Keratinocyte (primary cell): ENCODE data around the gene MYBPC3. TPM values are rescaled to one million over a fixed set of nuclear protein-coding genes. Genes with fewer than 3 reads are reported as not detected.

ENCODE experiments used
- DNase-seq: peaks from one replicate; pipeline ENCODE4 v3.0.0-alpha.2; 2011; ENCODE audit warnings: low read depth, missing footprints, low spot score
- FAIRE-seq: peaks from 2 replicates; lab custom pipeline; 2011; peaks lifted over from hg19 to GRCh38; lab: Jason Lieb, UNC
- H2AFZ ChIP-seq: 2 replicates; pipeline ENCODE4 v1.6.0; 2012; ENCODE audit warnings: low read length, control low read depth, inconsistent platforms; ENCODE audit not compliant: control insufficient read depth
- H3K27ac ChIP-seq: 2 replicates; pipeline ENCODE4 v1.5.1; 2011; ENCODE audit warnings: low read length; ENCODE audit not compliant: control insufficient read depth, insufficient read depth
- H3K27me3 ChIP-seq: 3 replicates; pipeline ENCODE4 v1.6.0; 2011; ENCODE audit warnings: low read length; ENCODE audit not compliant: control insufficient read depth, insufficient read depth; ENCODE audit errors: extremely low read depth
- H3K36me3 ChIP-seq, 2 experiments: 2 replicates in 1 of 2; 3 replicates in 1 of 2; pipeline ENCODE4 v1.5.1; 2011; ENCODE audit warnings: low read length in 2 of 2, mild to moderate bottlenecking in 1 of 2; ENCODE audit not compliant: control insufficient read depth in 2 of 2, insufficient read depth in 2 of 2; ENCODE audit errors: extremely low read depth in 1 of 2
- H3K4me1 ChIP-seq: 3 replicates; pipeline ENCODE4 v1.5.1; 2011; ENCODE audit warnings: low read length; ENCODE audit not compliant: control insufficient read depth, insufficient read depth; ENCODE audit errors: extremely low read depth
- H3K4me2 ChIP-seq: 3 replicates; pipeline ENCODE4 v1.6.0; 2011; ENCODE audit warnings: low read depth, low read length; ENCODE audit not compliant: control insufficient read depth, insufficient read depth; ENCODE audit errors: extremely low read depth
- H3K4me3 ChIP-seq, 3 experiments: fragments of 200-600 bp in 1 of 3; sonication (generic) in 1 of 3; 2 replicates in 2 of 3; 3 replicates in 1 of 3; pipeline ENCODE4 v1.5.1; 2011 to 2016; ENCODE audit warnings: low read length in 3 of 3, mild to moderate bottlenecking in 3 of 3, control low read depth in 2 of 3, inconsistent platforms in 1 of 3, low read depth in 1 of 3, mixed read lengths in 1 of 3, mixed run types in 1 of 3, moderate library complexity in 1 of 3; ENCODE audit not compliant: control insufficient read depth in 2 of 3, insufficient read depth in 2 of 3; ENCODE audit errors: extremely low read depth in 1 of 3
- H3K79me2 ChIP-seq: 2 replicates; pipeline ENCODE4 v1.6.0; 2012; ENCODE audit warnings: low read length; ENCODE audit not compliant: control insufficient read depth, insufficient read depth
- H3K9ac ChIP-seq: 3 replicates; pipeline ENCODE4 v1.6.0; 2011; ENCODE audit warnings: low read length; ENCODE audit not compliant: control insufficient read depth, insufficient read depth; ENCODE audit errors: extremely low read depth
- H3K9me1 ChIP-seq: 3 replicates; pipeline ENCODE4 v1.6.0; 2011; ENCODE audit warnings: low read length; ENCODE audit not compliant: control insufficient read depth, insufficient read depth; ENCODE audit errors: extremely low read depth
- H3K9me3 ChIP-seq: 2 replicates; pipeline ENCODE4 v1.5.1; 2012; ENCODE audit warnings: low read depth, low read length; ENCODE audit not compliant: control insufficient read depth
- H4K20me1 ChIP-seq: 3 replicates; pipeline ENCODE4 v1.6.0; 2011; ENCODE audit warnings: low read length; ENCODE audit not compliant: control insufficient read depth, insufficient read depth; ENCODE audit errors: extremely low read depth
- CTCF ChIP-seq, 3 experiments: IDR thresholded peaks in 1 of 3; conservative IDR thresholded peaks in 1 of 3; optimal IDR thresholded peaks in 1 of 3; 2 replicates in 2 of 3; 3 replicates in 1 of 3; pipeline versions ENCODE3 to v1.5.1; 2011; ENCODE audit warnings: low read length in 3 of 3, mild to moderate bottlenecking in 3 of 3, moderate library complexity in 2 of 3, control low read depth in 1 of 3, inconsistent platforms in 1 of 3; ENCODE audit not compliant: insufficient read depth in 2 of 3; ENCODE audit errors: extremely low read depth in 1 of 3
- EZH2 ChIP-seq: IDR thresholded peaks from one replicate; pipeline ENCODE4 v1.6.1; 2012; ENCODE audit warnings: inconsistent platforms, mild to moderate bottlenecking, low read length, moderate library complexity
- dilution Hi-C: fragments of 300-500 bp; cut with MboI; formaldehyde crosslinking; loops from one replicate; pipeline ENCODE4 v1.7.0; 2020; ENCODE audit warnings: low sequenced_read_pairs; ENCODE audit not compliant: extremely low pct_ligation_motif_present
- polyA plus RNA-seq, 5 experiments: library from polyadenylated mRNA; depleted of rRNA in 3 of 5; stranded (reverse) in 3 of 5; stranded (forward) in 1 of 5; unstranded in 1 of 5; fragments of >200 nt; gene quantifications; 1 replicate in 1 of 5; 2 replicates in 3 of 5; 3 replicates in 1 of 5; pipeline versions ENCODE4 v1.2.1 to v1.2.3, GENCODE V29; 2011 to 2012; ENCODE audit warnings: missing spikeins in 2 of 5, low read depth in 1 of 5, low replicate concordance in 1 of 5

The MYBPC3 gene
- polyA plus RNA-seq, 1 donor (not counting 4 experiments of a cell fraction or from before 2014, with no cell fraction given): not detected

GRCh38 chr11:47360341-47360740 lies 7.8 kb upstream of the MYBPC3 start:
- DNase-seq: no peak
- dilution Hi-C loops: no loop called here

GRCh38 chr11:47359586-47359985 lies 7.1 kb upstream of the MYBPC3 start:
- Histone ChIP-seq H3K27ac (no peak overlapping the region), H3K4me2 (no peak overlapping the region), H4K20me1 (no peaks in the 10 kb centered on the region), H2AFZ (no peak overlapping the region), H3K36me3 (no peaks in the 10 kb centered on the region), H3K9ac (no peak overlapping the region), H3K27me3 (no peaks in the 10 kb centered on the region), H3K4me3 (no peak overlapping the region), H3K9me1 (no peaks in the 10 kb centered on the region), H3K9me3 (no peaks in the 10 kb centered on the region), H3K79me2 (no peaks in the 10 kb centered on the region), H3K4me1 (peaks cover 6% of the 10 kb centered on the region)
- dilution Hi-C loops: no loop called here
- DNase-seq (no peak), FAIRE-seq (no peak)
- no peak for TF ChIP-seq EZH2
- TF ChIP-seq CTCF (optimal IDR thresholded peaks at IDR 0.05 in 1 of 3, IDR thresholded peaks at IDR 0.05 in 1 of 3, conservative IDR thresholded peaks at IDR 0.05 in 1 of 3; ENCODE audit: extremely low read depth in 1 of 3, insufficient read depth in 2 of 3, low read length in 3 of 3): no peak

More at GRCh38 chr11:47360341-47360740, 7.8 kb upstream of the MYBPC3 start:
- H3K79me2 ChIP-seq: no peaks in the 10 kb centered on the region
- no peak overlapping the region for H3K27ac ChIP-seq
- H3K9me3 ChIP-seq: no peaks in the 10 kb centered on the region
- no peak for TF ChIP-seq CTCF (optimal IDR thresholded peaks at IDR 0.05 in 1 of 3, IDR thresholded peaks at IDR 0.05 in 1 of 3, conservative IDR thresholded peaks at IDR 0.05 in 1 of 3; ENCODE audit: extremely low read depth in 1 of 3, insufficient read depth in 2 of 3, low read length in 3 of 3)
- TF ChIP-seq EZH2: no peak
- H3K9ac ChIP-seq: no peak overlapping the region
- H3K36me3 ChIP-seq: no peaks in the 10 kb centered on the region
- H3K4me2 ChIP-seq: no peak overlapping the region
- no peaks in the 10 kb centered on the region for H3K9me1 ChIP-seq
- H3K27me3 ChIP-seq: no peaks in the 10 kb centered on the region
- no peak for FAIRE-seq
- H4K20me1 ChIP-seq: no peaks in the 10 kb centered on the region
- H3K4me3 ChIP-seq: no peak overlapping the region
- peaks cover 6% of the 10 kb centered on the region for H3K4me1 ChIP-seq
- H2AFZ ChIP-seq: no peak overlapping the region
